Hematopoietic multipotent progenitor cell treated with erythropoietin and hydrocortisone succinate and interleukin-3 and kit ligand, for 6 days (in vitro differentiated cells): Measurements from ENCODE around the gene SMIM10L1.

Source experiments
- DNase-seq: peaks from one replicate; pipeline ENCODE4 v3.0.0-alpha.2; 2015

SMIM10L1 gene

GRCh38 chr12:11171145-11171968, at the start of gene SMIM10L1:
Gene SMIM10L1, plus strand, starts transcription at chr12:11171194. Its CDS starts 163 bp downstream, at chr12:11171357.
- peak; percentile 97 for DNase-seq

GRCh38 chr12:11130382-11130781, 40.6 kb upstream of the SMIM10L1 start:
- no peak for DNase-seq

- DNase-seq, result no peak
Observed at GRCh38 chr12:11130999-11131398, 40.0 kb upstream of the SMIM10L1 start.

- no peak for DNase-seq
Observed at GRCh38 chr12:11133162-11133561, 37.8 kb upstream of the SMIM10L1 start.

GRCh38 chr12:11133816-11134215, 37.2 kb upstream of the SMIM10L1 start:
- DNase-seq, result no peak

- no peak for DNase-seq
Observed at GRCh38 chr12:11134305-11134704, 36.7 kb upstream of the SMIM10L1 start, which contains the start of gene TAS2R30. Gene TAS2R30, minus strand, starts transcription at chr12:11134644. Its CDS starts 400 bp downstream, at chr12:11134244.

GRCh38 chr12:11136075-11136474, 34.9 kb upstream of the SMIM10L1 start:
- DNase-seq, result no peak

- no peak for DNase-seq
Observed at GRCh38 chr12:11143352-11143751, 27.6 kb upstream of the SMIM10L1 start.

- no peak for DNase-seq
Observed at GRCh38 chr12:11144297-11144696, 26.7 kb upstream of the SMIM10L1 start.

- no peak for DNase-seq
Observed at GRCh38 chr12:11147420-11147819, 23.6 kb upstream of the SMIM10L1 start.

GRCh38 chr12:11150832-11151231, 20.2 kb upstream of the SMIM10L1 start:
- no peak for DNase-seq

- no peak for DNase-seq
Observed at GRCh38 chr12:11152725-11153124, 18.3 kb upstream of the SMIM10L1 start.

GRCh38 chr12:11154400-11154925, 16.5 kb upstream of the SMIM10L1 start:
- DNase-seq, result no peak

GRCh38 chr12:11158885-11159444, 12.0 kb upstream of the SMIM10L1 start:
- no peak for DNase-seq

- DNase-seq, result peak; percentile 35
Observed at GRCh38 chr12:11162502-11162901, 8.5 kb upstream of the SMIM10L1 start.

- no peak for DNase-seq
Observed at GRCh38 chr12:11164384-11164783, 6.6 kb upstream of the SMIM10L1 start.

GRCh38 chr12:11166300-11166699, 4.7 kb upstream of the SMIM10L1 start:
- DNase-seq, result no peak

- no peak for DNase-seq
Observed at GRCh38 chr12:11170810-11171144, 217 bp upstream of the SMIM10L1 start.

- DNase-seq, result peak; percentile 57
Observed at GRCh38 chr12:11171969-11172675, 1.1 kb downstream of the SMIM10L1 start.

- DNase-seq, result no peak
Observed at GRCh38 chr12:11174022-11174421, 3.0 kb downstream of the SMIM10L1 start.

GRCh38 chr12:11178250-11178649, 7.3 kb downstream of the SMIM10L1 start:
- no peak for DNase-seq

- DNase-seq, result no peak
Observed at GRCh38 chr12:11182529-11182928, 11.5 kb downstream of the SMIM10L1 start.

- no peak for DNase-seq
Observed at GRCh38 chr12:11183011-11183410, 12.0 kb downstream of the SMIM10L1 start.

GRCh38 chr12:11186837-11187236, 15.8 kb downstream of the SMIM10L1 start, which contains the start of gene TAS2R42:
Gene TAS2R42, minus strand, starts transcription at chr12:11186937. Its CDS starts 0 bp downstream, at chr12:11186937.
- no peak for DNase-seq
